DND-41 (cell line): ENCODE measurements around the gene PLCD1.

Source experiments
- CTCF ChIP-seq: IDR thresholded peaks from 2 replicates; pipeline ENCODE4 v1.5.1; 2012; ENCODE audit warnings: borderline replicate concordance, low read length, moderate library complexity, mild to moderate bottlenecking; ENCODE audit not compliant: poor library complexity, severe bottlenecking; ENCODE audit errors: extremely low read depth
- EZH2 ChIP-seq: IDR thresholded peaks from 3 replicates; pipeline ENCODE4 v1.6.1; 2012; ENCODE audit warnings: borderline replicate concordance, low read depth, mild to moderate bottlenecking, moderate library complexity, low read length, inconsistent platforms; ENCODE audit not compliant: severe bottlenecking

GRCh38 chr3:38015485-38015884 lies 14.0 kb downstream of the PLCD1 start:
- no peak for TF ChIP-seq CTCF
- TF ChIP-seq EZH2 = no peak
